Left lung (tissue), 14 donors: Measurements from ENCODE around the gene TMEM267. TPM values are rescaled to one million over a fixed set of nuclear protein-coding genes. Genes with fewer than 3 reads are reported as not detected.

ENCODE experiments used
- ATAC-seq: fragments of 200-7000 bp; cut with Tn5 transposase; one replicate; pipeline ENCODE4 v1.9.1; 2020; ENCODE audit warnings: moderate library complexity
- DNase-seq, 4 donors: peaks; one replicate each; pipeline ENCODE4 v3.0.0-alpha.2; 2013 to 2020
- H3K27ac ChIP-seq, 2 donors: fragments of 200-600 bp; sonication (generic) in 1 of 2; one replicate each; pipeline versions ENCODE4 v1.5.0 to v1.8.0; 2020 to 2021
- H3K27me3 ChIP-seq, 2 donors: fragments of 200-600 bp; sonication (generic) in 1 of 2; one replicate each; pipeline versions ENCODE4 v1.5.0 to v1.8.0; 2020 to 2021
- H3K36me3 ChIP-seq, 2 donors: fragments of 200-600 bp; sonication (generic) in 1 of 2; one replicate each; pipeline versions ENCODE4 v1.5.0 to v1.8.0; 2020 to 2021
- H3K4me1 ChIP-seq, 2 donors: fragments of 200-600 bp; one replicate each; pipeline ENCODE4 v1.8.0; 2021
- H3K4me3 ChIP-seq, 2 donors: fragments of 200-600 bp; sonication (generic) in 1 of 2; one replicate each; pipeline versions ENCODE4 v1.5.0 to v1.8.0; 2020 to 2021; ENCODE audit warnings: mild to moderate bottlenecking in 1 of 2
- H3K9me3 ChIP-seq, 2 donors: fragments of 200-600 bp; sonication (generic) in 1 of 2; one replicate each; pipeline versions ENCODE4 v1.5.0 to v1.8.0; 2020 to 2021
- intact Hi-C, 2 donors: fragments of 100-400 bp; cut with DNase I; formaldehyde crosslinking; loops; one replicate each; pipeline versions ENCODE4 v1.11.2 to v1.14.2; 2022
- long read RNA-seq, 12 donors: library from polyadenylated mRNA in 2 of 12; unstranded in 2 of 12; transcript quantifications; one replicate each; pipeline ENCODE4 v2.0.0 and lab custom pipeline, GENCODE V29; 2019 to 2026
- polyA plus RNA-seq, 6 donors: library from polyadenylated mRNA; unstranded; fragments of 120-200 nt; gene quantifications; one replicate each; pipeline ENCODE4 v1.2.1, GENCODE V29; 2013; ENCODE audit not compliant: insufficient read length in 6 of 6
- total RNA-seq, 2 donors: library from RNA; stranded (reverse); fragmentation: NEBNext Ultra II Directional; extraction: Animal tissue kit (Norgen Biotek cat#: 25700); gene quantifications; one replicate each; pipeline ENCODE4 v1.2.1, GENCODE V29; 2021
- TF ChIP-seq, protein P1 (sequence below), 2 donors: fragments of 200-600 bp; sonication (generic) in 1 of 2; IDR thresholded peaks; one replicate each; pipeline versions ENCODE4 v1.5.0 to v1.8.0; 2021; ENCODE audit warnings: antibody characterized with exemption in 2 of 2
- donor health status: DM: no; HTN: yes; CAD: no.
- donor health status: DM: no; HTN: no; CAD: no.

TMEM267 gene, protein sequence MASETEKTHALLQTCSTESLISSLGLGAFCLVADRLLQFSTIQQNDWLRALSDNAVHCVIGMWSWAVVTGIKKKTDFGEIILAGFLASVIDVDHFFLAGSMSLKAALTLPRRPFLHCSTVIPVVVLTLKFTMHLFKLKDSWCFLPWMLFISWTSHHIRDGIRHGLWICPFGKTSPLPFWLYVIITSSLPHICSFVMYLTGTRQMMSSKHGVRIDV
- 10 to 100 TPM; 13.2 to 13.8 TPM for total RNA-seq
- 10 to 100 TPM; 13.4 to 15.6 (median 14.4) TPM for polyA plus RNA-seq
- long read RNA-seq, donor 1, transcript TMEM267-201 (3 exons, 2,338 nt) = major isoform, 5 of 10 reads
- long read RNA-seq, donor 1, partial matches to known transcripts = 5 of 10 reads
- long read RNA-seq, donor 1, other reads (novel, unspliced or antisense) = 0 of 10 reads
- long read RNA-seq, donor 2, transcript TMEM267-201 (3 exons, 2,338 nt) = major isoform, 6 of 6 reads
- long read RNA-seq, donor 2, partial matches to known transcripts = 0 of 6 reads
- long read RNA-seq, donor 2, other reads (novel, unspliced or antisense) = 0 of 6 reads
- long read RNA-seq, donor 3, partial matches to known transcripts = 0 of 4 reads
- long read RNA-seq, donor 3, other reads (novel, unspliced or antisense) = 0 of 4 reads
- long read RNA-seq, donor 4, partial matches to known transcripts = 0 of 1 reads
- long read RNA-seq, donor 4, other reads (novel, unspliced or antisense) = 1 of 1 reads
- long read RNA-seq, donor 5, transcript TMEM267-201 (3 exons, 2,338 nt) = major isoform, 8 of 8 reads
- long read RNA-seq, donor 5, partial matches to known transcripts = 0 of 8 reads
- long read RNA-seq, donor 5, other reads (novel, unspliced or antisense) = 0 of 8 reads
- long read RNA-seq, donor 6, partial matches to known transcripts = 0 of 4 reads
- long read RNA-seq, donor 6, other reads (novel, unspliced or antisense) = 0 of 4 reads
- long read RNA-seq, donor 7, transcript TMEM267-201 (3 exons, 2,338 nt) = major isoform, 5 of 5 reads
- long read RNA-seq, donor 7, partial matches to known transcripts = 0 of 5 reads
- long read RNA-seq, donor 7, other reads (novel, unspliced or antisense) = 0 of 5 reads
- long read RNA-seq, donor 8, partial matches to known transcripts = 0 of 2 reads
- long read RNA-seq, donor 8, other reads (novel, unspliced or antisense) = 0 of 2 reads
- long read RNA-seq, donor 9 = 0 reads
- long read RNA-seq, donor 10 = 0 reads
- long read RNA-seq, donor 11, partial matches to known transcripts = 0 of 1 reads
- long read RNA-seq, donor 11, other reads (novel, unspliced or antisense) = 0 of 1 reads
- long read RNA-seq, donor 12, partial matches to known transcripts = 0 of 1 reads
- long read RNA-seq, donor 12, other reads (novel, unspliced or antisense) = 0 of 1 reads

DNA sequence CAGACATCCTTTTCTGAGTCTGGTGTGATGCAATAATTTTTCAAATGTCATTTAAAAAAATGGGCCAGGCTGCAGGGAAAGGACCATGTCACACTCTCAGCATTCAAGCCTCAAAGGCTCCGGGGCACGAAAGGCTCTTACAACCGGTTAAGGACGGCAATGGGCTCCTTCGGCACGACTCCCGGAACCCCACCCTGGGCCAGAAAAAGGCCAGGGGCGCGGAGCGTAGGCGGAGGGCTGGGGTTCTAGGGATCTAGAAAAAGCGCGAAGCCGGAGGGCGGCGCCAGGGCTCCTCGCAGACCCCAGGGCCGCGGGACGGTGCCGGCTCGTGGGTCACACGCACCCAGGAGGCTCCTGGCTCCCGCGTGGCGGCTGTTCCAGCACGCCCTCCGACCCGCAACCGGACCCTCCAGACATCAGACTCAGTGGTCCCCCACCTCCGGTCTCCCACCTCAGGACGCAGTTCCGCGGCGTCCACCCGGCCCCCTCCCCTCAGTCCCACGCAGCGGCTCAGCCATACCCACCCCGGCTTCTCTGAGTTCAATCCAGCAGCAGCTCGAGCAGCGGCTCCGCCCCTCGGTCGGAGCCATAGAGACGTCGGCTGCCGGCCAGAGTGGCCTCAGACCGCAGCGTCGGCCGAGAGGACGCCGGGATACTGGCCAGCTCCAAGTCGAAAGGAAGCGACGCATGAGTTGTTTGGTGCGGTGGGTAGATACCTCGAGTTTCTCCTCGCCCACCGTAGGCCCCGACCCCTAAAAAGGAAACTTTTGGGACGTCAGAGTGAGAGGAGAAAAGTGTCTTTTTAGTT lies at the start of gene TMEM267:
TSS of gene TMEM267 (minus strand) at position 568 of the 808 bp plus-strand sequence. CDS start 29,896 bp downstream, outside the sequence.
- intact Hi-C loops = loop anchor here in 1 of 2 donors (10.0 kb wide), 1 partner anchor 89 kb away; no protein-coding TSS in a partner anchor
- no peaks in the 10 kb centered on the region for H3K36me3 ChIP-seq

DNA sequence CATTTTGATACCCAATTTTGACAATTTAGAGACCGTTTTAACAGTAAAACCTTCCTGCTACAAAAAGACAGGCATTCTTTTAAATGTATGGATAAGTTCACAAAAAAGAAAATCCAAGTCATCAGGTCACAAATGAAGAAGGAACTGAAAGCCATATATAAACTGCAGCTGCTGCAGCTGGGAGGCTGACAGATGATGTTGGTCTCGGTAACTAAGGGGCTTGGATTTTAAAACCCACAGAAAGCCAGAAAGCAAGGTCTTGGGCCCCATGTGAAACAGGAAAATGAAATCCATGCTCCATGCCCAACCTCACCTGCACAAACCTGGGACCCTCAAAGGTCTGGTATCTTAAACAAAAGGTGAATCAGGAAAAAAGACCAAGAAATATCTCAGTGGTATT lies 47.0 kb upstream of the TMEM267 start:
- ATAC-seq (no peak), DNase-seq (no peak)
- no peaks in the 10 kb centered on the region for H3K27me3 ChIP-seq
- TF ChIP-seq, protein P1, sequence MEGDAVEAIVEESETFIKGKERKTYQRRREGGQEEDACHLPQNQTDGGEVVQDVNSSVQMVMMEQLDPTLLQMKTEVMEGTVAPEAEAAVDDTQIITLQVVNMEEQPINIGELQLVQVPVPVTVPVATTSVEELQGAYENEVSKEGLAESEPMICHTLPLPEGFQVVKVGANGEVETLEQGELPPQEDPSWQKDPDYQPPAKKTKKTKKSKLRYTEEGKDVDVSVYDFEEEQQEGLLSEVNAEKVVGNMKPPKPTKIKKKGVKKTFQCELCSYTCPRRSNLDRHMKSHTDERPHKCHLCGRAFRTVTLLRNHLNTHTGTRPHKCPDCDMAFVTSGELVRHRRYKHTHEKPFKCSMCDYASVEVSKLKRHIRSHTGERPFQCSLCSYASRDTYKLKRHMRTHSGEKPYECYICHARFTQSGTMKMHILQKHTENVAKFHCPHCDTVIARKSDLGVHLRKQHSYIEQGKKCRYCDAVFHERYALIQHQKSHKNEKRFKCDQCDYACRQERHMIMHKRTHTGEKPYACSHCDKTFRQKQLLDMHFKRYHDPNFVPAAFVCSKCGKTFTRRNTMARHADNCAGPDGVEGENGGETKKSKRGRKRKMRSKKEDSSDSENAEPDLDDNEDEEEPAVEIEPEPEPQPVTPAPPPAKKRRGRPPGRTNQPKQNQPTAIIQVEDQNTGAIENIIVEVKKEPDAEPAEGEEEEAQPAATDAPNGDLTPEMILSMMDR (IDR thresholded peaks at IDR 0.05) = no peak
- no peak overlapping the region for H3K4me3 ChIP-seq
- intact Hi-C loops = no loop called here
- H3K36me3 ChIP-seq = peaks cover 0 to 83% of the 10 kb centered on the region in 2 donors
- no peaks in the 10 kb centered on the region for H3K9me3 ChIP-seq
- H3K27ac ChIP-seq = no peak overlapping the region
- no peaks in the 10 kb centered on the region for H3K4me1 ChIP-seq

More for the DNA sequence above, at the start of gene TMEM267:
- DNase-seq (peak; percentile 93 to 98 (median 96)), ATAC-seq (peak; percentile 96)
- H3K4me3 ChIP-seq = peak within 1 kb of the TSS; percentile 67 to 68
- no peaks in the 10 kb centered on the region for H3K9me3 ChIP-seq
- H3K4me1 ChIP-seq = peaks cover 0 to 23% of the 10 kb centered on the region in 2 donors
- TF ChIP-seq, protein P1 (IDR thresholded peaks at IDR 0.05) = no peak
- no peaks in the 10 kb centered on the region for H3K27me3 ChIP-seq
- H3K27ac ChIP-seq = peak within 1 kb of the TSS; percentile 97 to 99

DNA sequence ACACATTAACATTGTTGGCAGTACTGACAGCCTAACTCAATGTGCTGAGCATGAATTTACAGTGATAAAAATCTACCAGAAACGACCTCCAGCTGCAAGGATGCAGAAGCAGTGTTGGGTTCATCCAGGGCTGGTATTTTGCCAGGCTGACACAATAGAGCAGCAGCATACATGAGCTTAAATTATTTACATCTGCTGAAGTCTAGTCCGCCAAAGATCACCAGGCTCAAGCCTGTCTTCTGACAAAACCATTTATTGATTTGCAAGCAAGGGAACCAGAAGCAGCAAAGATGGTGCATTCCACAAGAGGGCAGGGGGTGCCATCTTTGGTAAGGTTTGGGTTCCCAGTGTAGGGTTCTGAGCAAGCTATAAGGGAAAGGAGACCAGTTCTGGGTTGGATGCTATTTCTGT lies 40.0 kb upstream of the TMEM267 start:
- H3K36me3 ChIP-seq = peaks cover 0 to 39% of the 10 kb centered on the region in 2 donors
- intact Hi-C loops = no loop called here
- no peak overlapping the region for H3K27ac ChIP-seq
- no peaks in the 10 kb centered on the region for H3K9me3 ChIP-seq
- peak in 1 of 4 donors; percentile 17 for DNase-seq
- H3K4me1 ChIP-seq = no peaks in the 10 kb centered on the region
- TF ChIP-seq, protein P1 (IDR thresholded peaks at IDR 0.05) = no peak
- H3K27me3 ChIP-seq = no peaks in the 10 kb centered on the region
- no peak overlapping the region for H3K4me3 ChIP-seq
- no peak for ATAC-seq

DNA sequence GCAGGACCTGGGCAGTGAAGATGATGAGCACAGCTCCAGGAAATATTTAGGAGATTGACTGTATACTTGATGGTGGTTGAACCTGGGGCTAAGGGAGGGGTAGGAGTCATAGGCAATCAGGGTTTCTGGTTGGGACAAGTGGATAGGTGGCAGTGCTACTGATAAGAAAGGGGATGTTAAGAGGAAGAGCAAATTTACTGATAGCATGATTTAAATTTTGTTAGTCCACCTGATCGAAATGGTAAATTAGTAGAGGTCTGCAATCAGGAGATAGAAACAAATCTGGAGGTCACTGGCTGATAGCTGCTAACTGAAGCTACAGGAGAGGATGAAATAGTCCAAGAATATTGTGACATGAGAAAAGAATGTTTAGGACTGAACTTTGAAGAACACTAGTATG lies 37.0 kb upstream of the TMEM267 start:
- ATAC-seq (no peak), DNase-seq (no peak)
- Histone ChIP-seq H3K4me3 (no peak overlapping the region), H3K4me1 (peaks cover 2 to 3% of the 10 kb centered on the region in 2 donors), H3K27ac (no peak overlapping the region), H3K9me3 (no peaks in the 10 kb centered on the region), H3K27me3 (no peaks in the 10 kb centered on the region), H3K36me3 (peaks cover 0 to 22% of the 10 kb centered on the region in 2 donors)
- intact Hi-C loops = no loop called here
- TF ChIP-seq, protein P1 (IDR thresholded peaks at IDR 0.05) = no peak
